ENCODE results near the gene MYO5B. TPM values are rescaled to one million over a fixed set of nuclear protein-coding genes. Genes with fewer than 3 reads are reported as not detected.

MYO5B gene
- total and polyA plus RNA-seq, 2 of the 4 experiments (the other 2 are of a cell fraction): 0.24 to 0.54 TPM

DNA sequence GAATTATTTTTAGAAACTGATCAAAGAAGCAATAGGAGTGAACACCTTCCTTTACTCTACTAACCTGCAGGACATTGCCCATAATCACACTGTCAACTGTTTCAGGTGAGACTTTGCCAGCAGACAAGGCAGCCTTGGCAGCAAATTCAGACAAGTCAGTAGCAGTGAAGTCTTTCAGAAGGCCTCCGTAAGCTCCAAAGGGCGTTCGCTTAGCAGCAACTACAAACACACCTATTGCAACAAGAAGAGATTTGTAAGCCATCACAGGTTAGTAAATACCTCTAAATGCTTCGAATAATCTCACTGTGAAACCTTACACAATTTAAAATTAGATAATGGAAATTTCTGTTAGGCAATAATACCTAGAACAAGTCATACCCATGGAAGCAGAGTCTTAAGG lies 392.3 kb downstream of the MYO5B start:
- no peak overlapping the region for H2BK5ac ChIP-seq (ENCODE audit: low read depth, low read length, poor library complexity, severe bottlenecking)
- no peak overlapping the region for H2AFZ ChIP-seq (replicated peaks; ENCODE audit: low read length, poor library complexity)
- POLR2A ChIA-PET (ENCODE audit: unreplicated experiment): no interaction called here
- intact Hi-C loops (cut with micrococcal nuclease) (no loop called here), dilution Hi-C loops (cut with HindIII; ENCODE audit: low sequenced_read_pairs, unreplicated experiment) (no loop called here), in situ Hi-C loops (cut with MboI; ENCODE audit: low sequenced_read_pairs) (no loop called here)
- H3K56ac ChIP-seq (ENCODE audit: extremely low read depth, insufficient read depth, low read length): no peak overlapping the region
- no peak overlapping the region for H3K4me2 ChIP-seq (ENCODE audit: low read depth, low read length)
- H2BK15ac ChIP-seq (ENCODE audit: low read depth, low read length): no peak overlapping the region
- no peaks in the 10 kb centered on the region for H3K9me3 ChIP-seq (ENCODE audit: control insufficient read depth, insufficient read depth, low read length)
- no peak overlapping the region for H2AK5ac ChIP-seq (ENCODE audit: low read depth, low read length)
- H3K4ac ChIP-seq (ENCODE audit: low read depth, low read length): no peak overlapping the region
- no peak for TF ChIP-seq RAD21 (IDR thresholded peaks at IDR 0.05; ENCODE audit: low read length)
- TF ChIP-seq CHD1 (IDR thresholded peaks at IDR 0.05; ENCODE audit: low read depth, low read length): no peak
- no peak for TF ChIP-seq POLR2A (IDR thresholded peaks at IDR 0.05; ENCODE audit: low read depth, low read length)
- no peak for TF ChIP-seq SMC3 (IDR thresholded peaks at IDR 0.05; ENCODE audit: low read depth, low read length)
- TF ChIP-seq CEBPB (IDR thresholded peaks at IDR 0.05; ENCODE audit: low read depth, low read length): no peak
- no peak for TF ChIP-seq FOS (IDR thresholded peaks at IDR 0.05; ENCODE audit: low read depth, low read length)
- TF ChIP-seq CTCF (conservative IDR thresholded peaks at IDR 0.05; ENCODE audit: low read depth, low read length): no peak
- TF ChIP-seq MAZ (IDR thresholded peaks at IDR 0.05; ENCODE audit: borderline replicate concordance, low read depth, low read length): no peak
- no peak for TF ChIP-seq RFX5 (IDR thresholded peaks at IDR 0.05; ENCODE audit: low read depth, low read length)
- TF ChIP-seq, protein P1, sequence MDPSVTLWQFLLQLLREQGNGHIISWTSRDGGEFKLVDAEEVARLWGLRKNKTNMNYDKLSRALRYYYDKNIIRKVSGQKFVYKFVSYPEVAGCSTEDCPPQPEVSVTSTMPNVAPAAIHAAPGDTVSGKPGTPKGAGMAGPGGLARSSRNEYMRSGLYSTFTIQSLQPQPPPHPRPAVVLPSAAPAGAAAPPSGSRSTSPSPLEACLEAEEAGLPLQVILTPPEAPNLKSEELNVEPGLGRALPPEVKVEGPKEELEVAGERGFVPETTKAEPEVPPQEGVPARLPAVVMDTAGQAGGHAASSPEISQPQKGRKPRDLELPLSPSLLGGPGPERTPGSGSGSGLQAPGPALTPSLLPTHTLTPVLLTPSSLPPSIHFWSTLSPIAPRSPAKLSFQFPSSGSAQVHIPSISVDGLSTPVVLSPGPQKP (IDR thresholded peaks at IDR 0.05; ENCODE audit: borderline replicate concordance, low read depth, low read length): no peak
- TF ChIP-seq MAFK (IDR thresholded peaks at IDR 0.05; ENCODE audit: low read depth, low read length): no peak
- TF ChIP-seq MXI1 (IDR thresholded peaks at IDR 0.05; ENCODE audit: borderline replicate concordance, low read depth, low read length): no peak
- no peak for TF ChIP-seq USF2 (IDR thresholded peaks at IDR 0.05; ENCODE audit: low read depth, low read length)
- no peak for TF ChIP-seq RCOR1 (IDR thresholded peaks at IDR 0.05; ENCODE audit: insufficient replicate concordance, low read length)
- H3K27me3 ChIP-seq (ENCODE audit: control insufficient read depth, insufficient read depth, low read length): no peaks in the 10 kb centered on the region
- H3K4me3 ChIP-seq (ENCODE audit: insufficient read depth, low read depth, low read length): no peak overlapping the region
- no peaks in the 10 kb centered on the region for H3K9me1 ChIP-seq (ENCODE audit: insufficient read depth, low read length)
- no peak overlapping the region for H4K8ac ChIP-seq (ENCODE audit: low read depth in 2 of 2, low read length in 2 of 2)
- peaks cover 3% of the 10 kb centered on the region for H3K36me3 ChIP-seq (ENCODE audit: control insufficient read depth, insufficient read depth, low read length)
- H4K91ac ChIP-seq (ENCODE audit: insufficient read depth, low read depth, low read length): no peak overlapping the region
- H2BK120ac ChIP-seq (ENCODE audit: low read depth, low read length): no peak overlapping the region
- WGBS, 2 experiments (ENCODE audit: extremely low coverage in 2 of 2, insufficient read length in 1 of 2): no CpG with 5 or more reads among the region's 4 CpGs
- H4K5ac ChIP-seq (ENCODE audit: low read depth, low read length): no peak overlapping the region
- H3K27ac ChIP-seq (ENCODE audit: insufficient read depth, low read length): no peak overlapping the region
- no peak overlapping the region for H2AK9ac ChIP-seq (replicated peaks; ENCODE audit: low read depth, low read length, poor library complexity)
- H3K23ac ChIP-seq (ENCODE audit: low read depth, low read length): no peak overlapping the region
- peaks cover 6 to 21% of the 10 kb centered on the region in 2 experiments for H3K79me1 ChIP-seq (ENCODE audit: low read depth in 1 of 2, low read length in 2 of 2)
- BruUV-seq (replicated peaks): no TSS peak
- no peak overlapping the region for H2BK20ac ChIP-seq (ENCODE audit: low read depth, low read length)
- H3K9ac ChIP-seq (ENCODE audit: low read depth, low read length): no peak overlapping the region
- H3K4me1 ChIP-seq (ENCODE audit: control insufficient read depth, insufficient read depth, low read length): no peaks in the 10 kb centered on the region
- CTCF ChIA-PET: no interaction called here
- no peak overlapping the region for H3K18ac ChIP-seq (ENCODE audit: low read depth, low read length)
- DNase-seq: no peak
- H3K14ac ChIP-seq (replicated peaks; ENCODE audit: low read depth, low read length): no peak overlapping the region
- no peak for ATAC-seq (ENCODE audit: low read depth)
- H4K20me1 ChIP-seq (ENCODE audit: insufficient read depth, low read length): peaks cover 3% of the 10 kb centered on the region; the same call in 1 of the 2 replicates

Data from IMR-90 (cell line).